NT2/D1 (cell line): ENCODE results near the gene IQSEC1.

Experiments
- SUZ12 ChIP-seq: IDR thresholded peaks from 2 replicates; pipeline ENCODE4 v1.6.1; 2011; ENCODE audit not compliant: insufficient read length, insufficient read depth; ENCODE audit errors: extremely low read depth
- YY1 ChIP-seq: IDR thresholded peaks from 2 replicates; pipeline ENCODE4 v1.6.1; 2011; ENCODE audit not compliant: insufficient read length, insufficient read depth

DNA sequence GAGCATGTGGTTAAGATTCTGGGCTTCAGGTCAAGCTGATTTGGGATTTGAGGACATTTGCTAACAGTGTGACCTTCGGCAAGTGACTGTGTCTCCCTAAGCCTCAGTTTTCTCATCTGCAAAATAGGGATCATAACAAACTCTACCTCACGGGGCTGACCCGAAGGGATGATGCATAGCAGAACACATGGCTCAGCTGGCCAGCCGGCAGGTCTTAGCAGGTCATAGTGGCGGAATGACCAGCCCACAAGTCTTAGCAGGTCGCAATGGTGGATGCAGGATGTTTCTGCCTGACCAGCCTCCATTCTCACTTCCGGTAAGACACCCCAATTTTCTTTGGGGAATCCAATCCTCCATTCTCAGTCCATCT lies 63.3 kb downstream of the IQSEC1 start:
- TF ChIP-seq YY1 (no peak), SUZ12 (no peak)
